HG03097 (cell line): ENCODE data around the gene TWNK.
A peak's percentile ranks its signal among the peaks of the same experiment; 100 is the strongest.
"Not testable (repeated sequence)": the region's sequence is repeated elsewhere in the genome, so short reads cannot be mapped to it uniquely, and the experiment has no call there.

Experiments used
- ATAC-seq: cut with Tn5 transposase; IDR thresholded peaks from one replicate; pipeline ENCODE4 v1.9.1; 2021; ENCODE audit not compliant: unreplicated experiment, low FRiP score

TWNK gene

GRCh38 chr10:101027106-101027720, 39.9 kb downstream of the TWNK start:
- no peak for ATAC-seq

GRCh38 chr10:101028446-101029337, 41.3 kb downstream of the TWNK start:
- ATAC-seq = no peak

- no peak for ATAC-seq
Observed at GRCh38 chr10:101029520-101030295, 42.4 kb downstream of the TWNK start.

GRCh38 chr10:101030496-101031127, 43.3 kb downstream of the TWNK start:
- no peak for ATAC-seq

GRCh38 chr10:101031128-101031795, 43.9 kb downstream of the TWNK start, which contains the start of the genes PDZD7 and SFXN3:
Gene PDZD7, minus strand, starts transcription at chr10:101031129. Its CDS starts 910 bp downstream, at chr10:101030219.
Gene SFXN3, plus strand, starts transcription at chr10:101031234. Its CDS starts 3,461 bp downstream, at chr10:101034695.
- peak; percentile 83 for ATAC-seq

- ATAC-seq = no peak
Observed at GRCh38 chr10:101031796-101032636, 44.7 kb downstream of the TWNK start.

GRCh38 chr10:101032637-101033224, 45.4 kb downstream of the TWNK start:
- ATAC-seq = no peak

GRCh38 chr10:101033276-101033675, 45.9 kb downstream of the TWNK start:
- no peak for ATAC-seq

GRCh38 chr10:101034404-101034803, 47.1 kb downstream of the TWNK start:
- not testable (repeated sequence) for ATAC-seq

- no peak for ATAC-seq
Observed at GRCh38 chr10:101035314-101035713, 48.0 kb downstream of the TWNK start.

GRCh38 chr10:101035916-101036702, 48.8 kb downstream of the TWNK start:
- ATAC-seq = no peak

GRCh38 chr10:101036726-101037125, 49.4 kb downstream of the TWNK start:
- no peak for ATAC-seq

- no peak for ATAC-seq
Observed at GRCh38 chr10:101038484-101038883, 51.1 kb downstream of the TWNK start.

GRCh38 chr10:101040061-101040460, 52.7 kb downstream of the TWNK start:
- ATAC-seq = no peak

- no peak for ATAC-seq
Observed at GRCh38 chr10:101040851-101041250, 53.5 kb downstream of the TWNK start.

- ATAC-seq = peak; percentile 54
Observed at GRCh38 chr10:101041252-101041761, 54.0 kb downstream of the TWNK start.

GRCh38 chr10:101042118-101042517, 54.8 kb downstream of the TWNK start:
- no peak for ATAC-seq
